HG03060 (cell line): Measurements from ENCODE around the gene ESRRG.
A peak's percentile ranks its signal among the peaks of the same experiment; 100 is the strongest.
"Not testable (repeated sequence)": the region's sequence is repeated elsewhere in the genome, so short reads cannot be mapped to it uniquely, and the experiment has no call there.

ENCODE experiments used
- ATAC-seq: cut with Tn5 transposase; IDR thresholded peaks from one replicate; pipeline ENCODE4 v1.9.1; 2021; ENCODE audit warnings: low read depth, moderate number of reproducible peaks; ENCODE audit not compliant: unreplicated experiment

ESRRG gene

GRCh38 chr1:216529851-216530250 is 193.4 kb downstream of the ESRRG start:
- not testable (repeated sequence) for ATAC-seq

GRCh38 chr1:216528816-216529215 is 194.4 kb downstream of the ESRRG start:
- peak; percentile 92 for ATAC-seq

- no peak for ATAC-seq
These were observed 199.6 kb downstream of the ESRRG start for GRCh38 chr1:216523449-216524190.

GRCh38 chr1:216523043-216523442 is 200.2 kb downstream of the ESRRG start:
- ATAC-seq = no peak

GRCh38 chr1:216521477-216521876 is 201.8 kb downstream of the ESRRG start:
- ATAC-seq = no peak

- no peak for ATAC-seq
These were observed 204.2 kb downstream of the ESRRG start for GRCh38 chr1:216518844-216519627.

- ATAC-seq = no peak
These were observed 220.6 kb downstream of the ESRRG start for GRCh38 chr1:216502528-216503162.

- ATAC-seq = no peak
These were observed 222.8 kb downstream of the ESRRG start for GRCh38 chr1:216500273-216500967.

GRCh38 chr1:216499581-216500272 is 223.5 kb downstream of the ESRRG start:
- ATAC-seq = no peak

- no peak for ATAC-seq
These were observed 225.0 kb downstream of the ESRRG start for GRCh38 chr1:216498277-216498676.

GRCh38 chr1:216485042-216485441 is 238.2 kb downstream of the ESRRG start:
- ATAC-seq = no peak

- ATAC-seq = no peak
These were observed 239.4 kb downstream of the ESRRG start for GRCh38 chr1:216483672-216484401.

GRCh38 chr1:216482620-216483019 is 240.6 kb downstream of the ESRRG start:
- ATAC-seq = no peak

- ATAC-seq = no peak
These were observed 245.0 kb downstream of the ESRRG start for GRCh38 chr1:216478238-216478637.

GRCh38 chr1:216476341-216476740 is 246.9 kb downstream of the ESRRG start:
- ATAC-seq = no peak

- no peak for ATAC-seq
These were observed 247.5 kb downstream of the ESRRG start for GRCh38 chr1:216475659-216476276.

- no peak for ATAC-seq
These were observed 256.9 kb downstream of the ESRRG start for GRCh38 chr1:216466162-216466801.

GRCh38 chr1:216464489-216464888 is 258.7 kb downstream of the ESRRG start:
- no peak for ATAC-seq
